Central memory CD4-positive, alpha-beta T cell (primary cell): ENCODE results near the gene MFSD12.
A peak's percentile ranks its signal among the peaks of the same experiment; 100 is the strongest.

ENCODE experiments used
- DNase-seq: peaks from one replicate; pipeline ENCODE4 v3.0.0; 2022

MFSD12 gene

GRCh38 chr19:3506384-3507340, 50.7 kb downstream of the MFSD12 start:
- DNase-seq = peak; percentile 17

GRCh38 chr19:3505598-3506383, 51.6 kb downstream of the MFSD12 start, which contains the start of gene FZR1:
FZR1 (plus strand) TSS chr19:3506311; CDS start chr19:3522990, 16,679 bp downstream.
- peak; percentile 100 for DNase-seq

GRCh38 chr19:3504735-3505134, 52.7 kb downstream of the MFSD12 start:
- no peak for DNase-seq

- no peak for DNase-seq
These were observed 54.3 kb downstream of the MFSD12 start for GRCh38 chr19:3503036-3503572.

- no peak for DNase-seq
These were observed 55.6 kb downstream of the MFSD12 start for GRCh38 chr19:3501780-3502179.

GRCh38 chr19:3500429-3501101, 56.8 kb downstream of the MFSD12 start, which contains the start of gene DOHH:
DOHH (minus strand) TSS chr19:3500674; CDS start chr19:3496814, 3,860 bp downstream.
- peak; percentile 93 for DNase-seq

GRCh38 chr19:3499738-3500428, 57.5 kb downstream of the MFSD12 start:
- no peak for DNase-seq

GRCh38 chr19:3497757-3498520, 59.4 kb downstream of the MFSD12 start:
- no peak for DNase-seq

- no peak for DNase-seq
These were observed 60.8 kb downstream of the MFSD12 start for GRCh38 chr19:3496392-3497273.

- peak; percentile 37 for DNase-seq
These were observed 62.8 kb downstream of the MFSD12 start for GRCh38 chr19:3494559-3494958.
